Germinal center (tissue), 1 donor: Measurements from ENCODE around the gene HLA-DOB.

ENCODE experiments used
- DNase-seq: peaks from one replicate; pipeline ENCODE4 v3.0.0; 2012; ENCODE audit warnings: mixed read lengths, low spot score

HLA-DOB gene

GRCh38 chr6:32843331-32843978 is 26.7 kb upstream of the HLA-DOB start:
- DNase-seq: peak; percentile 17

- no peak for DNase-seq
Observed at GRCh38 chr6:32842690-32843089, 25.9 kb upstream of the HLA-DOB start.

- DNase-seq: no peak
Observed at GRCh38 chr6:32842021-32842650, 25.3 kb upstream of the HLA-DOB start.

DNA sequence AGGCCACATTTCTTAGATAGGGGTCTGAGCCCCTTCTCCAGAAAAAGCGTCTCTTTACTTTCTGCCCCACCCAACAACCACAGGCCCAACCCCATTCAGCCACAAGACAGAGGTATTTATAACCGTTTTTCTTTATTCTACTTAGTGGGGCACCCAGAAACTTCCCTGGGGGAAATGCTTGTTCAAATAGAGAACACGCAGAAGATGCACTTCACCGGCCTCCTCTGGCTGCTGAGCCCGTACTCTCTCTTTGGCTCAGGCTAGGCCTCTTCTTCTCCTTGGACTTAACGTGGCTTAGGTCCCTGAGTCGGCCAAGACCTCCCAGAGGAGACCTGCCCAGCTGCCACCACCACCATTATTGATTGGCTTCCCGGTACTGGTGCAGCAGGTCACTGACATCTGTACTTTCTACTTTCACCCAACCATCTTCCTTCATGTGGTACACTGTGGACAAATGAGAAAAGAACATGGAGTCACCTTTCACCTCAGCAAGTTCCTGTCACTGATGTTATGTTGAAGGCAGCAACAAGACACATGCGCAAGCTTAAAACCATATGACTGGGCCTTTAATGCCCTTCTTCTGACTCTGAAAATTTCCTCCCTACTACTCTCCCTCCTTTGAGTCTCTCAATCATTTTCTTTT is 23.9 kb upstream of the HLA-DOB start:
- no peak for DNase-seq

DNA sequence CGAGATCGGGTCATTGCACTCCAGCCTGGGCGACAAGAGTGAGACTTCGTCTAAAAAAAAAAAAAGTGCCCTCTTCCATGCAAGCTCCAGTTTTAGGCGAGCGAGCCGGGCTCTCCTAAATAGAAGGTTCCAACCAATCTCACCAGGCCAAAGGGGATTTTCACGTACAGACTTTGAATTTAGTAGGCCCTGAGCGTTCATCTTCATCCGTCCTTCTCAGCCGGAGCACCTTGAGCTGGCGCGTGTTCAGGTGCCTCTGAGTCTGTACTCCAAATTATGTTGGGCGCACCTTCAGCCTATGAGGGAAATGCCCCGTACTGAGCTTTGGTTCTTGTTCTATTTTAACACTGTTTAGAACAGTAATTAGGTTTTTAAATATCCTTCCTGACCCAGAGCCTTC is 22.6 kb upstream of the HLA-DOB start:
- DNase-seq: no peak

DNA sequence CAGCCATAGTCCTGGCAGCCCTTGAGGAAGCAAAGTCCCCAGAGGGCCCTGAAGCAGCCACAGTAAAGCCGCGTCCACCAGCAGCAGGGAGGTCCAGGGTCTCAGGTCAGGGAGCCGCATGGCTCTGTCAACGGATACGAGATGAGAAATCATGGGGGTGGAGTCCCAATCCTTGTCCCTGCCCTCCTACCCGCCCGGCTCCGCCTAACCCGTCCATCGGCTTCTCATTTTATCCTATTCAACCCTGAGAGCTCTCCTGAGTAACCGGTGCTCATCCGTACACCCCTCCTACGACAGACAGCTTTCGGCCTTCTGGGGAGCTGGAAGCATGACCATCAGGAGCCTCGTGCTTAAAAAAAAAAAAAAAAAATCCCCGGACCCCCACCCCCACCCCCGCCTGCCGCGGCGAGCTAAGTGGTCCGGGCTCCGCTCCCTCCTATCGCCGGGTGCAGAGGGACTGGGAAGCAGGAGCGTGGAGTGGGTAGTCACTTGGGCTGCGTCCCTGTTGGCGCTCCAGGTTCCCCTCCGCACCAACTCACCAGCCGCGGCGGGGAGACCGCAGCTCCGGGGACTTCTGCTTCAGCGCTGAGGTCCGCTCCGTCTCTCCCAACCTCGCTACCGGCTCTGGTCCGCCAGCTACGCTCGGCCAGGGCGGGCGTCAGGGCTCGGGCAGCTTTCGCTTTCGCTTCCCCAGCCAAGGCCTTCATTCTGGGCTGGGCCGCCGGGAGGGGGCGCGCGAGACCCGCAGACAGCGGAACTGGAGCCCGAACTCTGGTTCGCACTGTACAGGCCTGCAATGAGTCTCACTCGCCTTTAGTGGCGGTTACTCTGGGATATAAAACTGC is 21.5 kb upstream of the HLA-DOB start, which contains the start of gene TAP2:
TAP2 (minus strand) TSS at position 626 of the 845 bp plus-strand sequence; CDS start at position 120, 506 bp downstream.
- DNase-seq: peak; percentile 95

DNA sequence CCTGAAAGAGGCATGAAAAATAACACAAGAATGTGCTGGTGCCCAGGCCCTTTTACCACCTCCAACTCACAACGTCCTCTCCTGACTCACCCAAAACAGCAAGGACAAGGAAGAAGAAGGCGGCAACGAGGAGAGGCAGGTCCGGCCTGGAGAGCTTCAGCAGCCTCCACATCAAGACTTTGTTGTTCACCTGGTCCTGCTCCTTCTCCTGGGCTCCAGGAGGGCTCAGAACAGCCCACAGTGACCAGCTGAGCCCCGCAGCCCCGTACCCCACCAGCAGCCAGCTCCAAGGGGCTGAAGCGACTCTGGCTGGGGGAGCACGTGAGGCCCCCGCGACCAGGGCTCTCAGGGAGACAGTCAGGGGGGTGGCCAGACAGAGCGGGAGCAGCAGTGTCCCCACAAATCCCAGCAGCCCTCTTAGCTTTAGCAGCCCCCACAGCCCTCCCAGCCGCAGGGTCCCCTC is 20.9 kb upstream of the HLA-DOB start:
- DNase-seq: no peak

GRCh38 chr6:32836873-32837272 is 20.1 kb upstream of the HLA-DOB start:
- no peak for DNase-seq

- no peak for DNase-seq
Observed at GRCh38 chr6:32835167-32835893, 18.5 kb upstream of the HLA-DOB start.

- DNase-seq: no peak
Observed at GRCh38 chr6:32833664-32834063, 16.9 kb upstream of the HLA-DOB start.

DNA sequence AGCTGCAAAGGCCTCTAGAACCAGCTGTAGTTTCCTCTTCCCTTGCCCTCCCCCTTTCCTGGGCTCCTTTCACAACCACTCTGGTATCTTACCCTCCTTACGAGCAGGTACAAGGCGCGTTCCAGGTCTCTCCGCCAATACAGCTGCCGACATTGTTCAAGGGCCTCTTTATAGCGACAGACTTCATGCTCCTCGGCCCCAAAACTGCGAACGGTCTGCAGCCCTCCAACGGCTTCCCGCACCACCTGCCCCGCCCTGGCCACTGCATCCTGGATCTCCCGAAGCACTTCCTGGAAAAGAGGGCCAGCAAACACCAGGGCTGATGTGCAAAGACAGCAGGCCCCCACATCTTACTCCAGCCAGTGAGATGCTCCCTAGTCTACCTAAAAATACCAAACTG is 15.7 kb upstream of the HLA-DOB start:
- DNase-seq: no peak

GRCh38 chr6:32830936-32831335 is 14.1 kb upstream of the HLA-DOB start:
- no peak for DNase-seq

DNA sequence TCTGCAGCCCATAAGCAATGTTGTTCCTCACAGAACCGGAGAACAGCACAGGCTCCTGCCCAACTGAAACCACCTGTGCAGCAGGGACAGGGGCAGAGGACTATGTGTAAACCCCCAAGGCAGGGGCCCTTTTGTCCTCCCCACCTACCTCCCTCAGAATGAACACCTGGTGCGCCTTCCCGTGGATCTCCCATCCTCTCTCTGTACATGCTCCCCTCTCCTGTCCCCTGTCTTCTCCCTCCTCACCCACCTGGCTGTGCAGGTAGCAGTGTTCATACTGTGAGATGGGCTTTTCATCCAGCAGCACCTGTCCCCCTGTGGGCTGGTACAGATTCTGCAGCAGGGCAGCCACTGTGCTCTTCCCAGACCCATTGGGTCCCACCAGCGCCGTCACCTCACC is 13.2 kb upstream of the HLA-DOB start:
- no peak for DNase-seq

GRCh38 chr6:32829495-32829894 is 12.7 kb upstream of the HLA-DOB start:
- no peak for DNase-seq

GRCh38 chr6:32827025-32827424 is 10.2 kb upstream of the HLA-DOB start:
- no peak for DNase-seq

DNA sequence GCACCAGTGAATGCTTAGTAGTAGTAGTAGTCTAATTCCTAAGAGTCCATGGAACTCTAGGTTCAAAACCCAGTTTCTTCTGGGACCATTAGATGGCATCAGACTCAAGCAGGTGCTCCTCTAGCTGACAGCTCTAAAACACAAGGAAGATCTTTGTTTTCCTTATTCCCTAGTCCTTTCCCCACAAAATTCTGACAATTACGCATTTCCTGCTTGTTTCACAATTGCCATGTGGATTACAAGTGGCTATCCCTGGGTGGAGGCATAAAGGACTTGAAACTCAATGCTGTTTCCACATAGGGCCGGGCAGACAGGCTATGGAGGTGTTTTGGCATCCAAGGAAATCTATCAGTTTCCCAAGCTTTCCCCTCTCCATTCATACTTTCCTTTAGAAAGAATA is 9.2 kb upstream of the HLA-DOB start:
- DNase-seq: no peak

GRCh38 chr6:32819729-32820128 is 2.9 kb upstream of the HLA-DOB start:
- DNase-seq: no peak

GRCh38 chr6:32818867-32819266 is 2.1 kb upstream of the HLA-DOB start:
- no peak for DNase-seq

GRCh38 chr6:32815996-32816395 is 806 bp downstream of the HLA-DOB start:
- DNase-seq: peak; percentile 81

DNA sequence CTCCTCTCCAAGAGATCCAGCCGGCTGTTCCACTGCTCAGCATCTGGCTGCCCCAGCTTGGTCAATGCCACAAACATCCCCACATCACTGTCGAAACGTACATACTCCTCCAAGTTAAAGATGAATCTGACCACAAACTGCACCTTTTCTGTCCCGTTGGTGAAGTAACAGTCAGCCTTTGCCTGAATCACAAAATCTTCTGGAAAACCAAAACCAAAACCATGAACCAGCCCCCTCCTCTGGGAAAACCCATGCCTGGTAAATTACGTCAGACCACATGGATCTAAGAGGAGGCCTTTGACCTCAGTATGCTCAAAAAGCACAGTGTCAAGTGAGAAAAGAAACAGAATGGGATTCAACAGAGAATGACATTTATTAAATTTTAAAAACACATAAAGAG is 1.7 kb downstream of the HLA-DOB start:
- no peak for DNase-seq

DNA sequence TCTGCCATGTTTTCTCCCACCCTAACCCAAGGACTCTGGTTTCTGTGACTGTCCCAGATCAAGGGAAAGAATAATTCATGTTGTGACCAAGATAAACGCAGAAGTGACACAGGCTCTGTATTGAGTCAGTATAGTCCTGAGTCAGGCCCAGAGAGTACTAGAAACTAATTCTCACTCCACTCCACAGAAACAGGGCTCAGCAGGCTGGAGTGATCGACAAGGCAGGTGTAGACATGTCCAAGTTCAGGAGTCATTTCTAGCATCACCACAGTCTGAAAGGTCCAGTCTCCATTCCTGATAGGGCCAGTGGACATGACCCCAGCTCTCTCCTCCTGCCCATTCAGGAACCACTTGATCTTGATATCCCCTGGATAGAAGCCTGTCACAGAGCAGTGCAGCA is 2.7 kb downstream of the HLA-DOB start:
- no peak for DNase-seq

GRCh38 chr6:32809171-32809570 is 7.6 kb downstream of the HLA-DOB start:
- DNase-seq: no peak
